SK-N-SH (cell line): ENCODE measurements around the gene SLC36A4.

Experiments used
- CTCF ChIP-seq: fragments of 200-600 bp; sonication (generic); IDR thresholded peaks from 2 replicates; pipeline ENCODE4 v1.6.1; 2017; ENCODE audit warnings: antibody characterized with exemption, mild to moderate bottlenecking, moderate library complexity
- EP300 ChIP-seq, 2 experiments: IDR thresholded peaks; 2 replicates each; pipeline versions ENCODE4 v1.4.0 to v1.6.1; 2012; ENCODE audit warnings: borderline replicate concordance in 1 of 2, low read depth in 1 of 2, low read length in 1 of 2
- GATA2 ChIP-seq: sonication (generic); formaldehyde crosslinking; IDR thresholded peaks from 2 replicates; pipeline ENCODE4 v1.5.0; 2020; ENCODE audit warnings: mild to moderate bottlenecking, missing genetic modification reagents
- MAX ChIP-seq: IDR thresholded peaks from 2 replicates; pipeline ENCODE4 v1.4.0; 2012; ENCODE audit warnings: low read depth
- MEF2A ChIP-seq: IDR thresholded peaks from 2 replicates; pipeline ENCODE4 v1.4.0; 2012; ENCODE audit warnings: low read depth, borderline replicate concordance
- POLR2AphosphoS5 ChIP-seq: IDR thresholded peaks from 2 replicates; pipeline ENCODE4 v1.6.1; 2012; ENCODE audit warnings: low read depth, low read length
- YY1 ChIP-seq: IDR thresholded peaks from 2 replicates; pipeline ENCODE4 v1.4.0; 2012; ENCODE audit warnings: low read depth, mild to moderate bottlenecking

- no peak for TF ChIP-seq CTCF
- no peak for TF ChIP-seq GATA2 (CRISPR knock-in tag)
- no peak for TF ChIP-seq EP300 (IDR thresholded peaks at IDR 0.05; ENCODE audit: borderline replicate concordance in 1 of 2, low read depth in 1 of 2, low read length in 1 of 2)
- TF ChIP-seq MEF2A = no peak
- no peak for TF ChIP-seq YY1
- TF ChIP-seq POLR2AphosphoS5 = no peak
- no peak for TF ChIP-seq MAX
These were observed 15.8 kb upstream of the SLC36A4 start for GRCh38 chr11:93213622-93214021.
